WTC11 (cell line): Measurements from ENCODE around the gene SWT1.

Source experiments
- ATF2 ChIP-seq: sonication (generic); formaldehyde crosslinking; IDR thresholded peaks from 2 replicates; pipeline ENCODE4 v1.8.1; 2022; ENCODE audit warnings: low read depth, missing genetic modification reagents, borderline replicate concordance
- FOXJ3 ChIP-seq: sonication (generic); formaldehyde crosslinking; IDR thresholded peaks from 2 replicates; pipeline ENCODE4 v1.9.0; 2021; ENCODE audit warnings: missing genetic modification reagents, mild to moderate bottlenecking, borderline replicate concordance
- GABPB1 ChIP-seq: sonication (generic); formaldehyde crosslinking; IDR thresholded peaks from 2 replicates; pipeline ENCODE4 v1.8.1; 2023; ENCODE audit warnings: mild to moderate bottlenecking, missing genetic modification reagents
- MAX ChIP-seq: sonication (generic); formaldehyde crosslinking; IDR thresholded peaks from 2 replicates; pipeline ENCODE4 v1.8.0; 2022; ENCODE audit warnings: mild to moderate bottlenecking, missing genetic modification reagents
- NFE2L1 ChIP-seq: sonication (generic); formaldehyde crosslinking; IDR thresholded peaks from 2 replicates; pipeline ENCODE4 v1.8.1; 2023; ENCODE audit warnings: missing genetic modification reagents
- NR3C1 ChIP-seq: sonication (generic); formaldehyde crosslinking; conservative IDR thresholded peaks from 2 replicates; pipeline ENCODE4 v1.8.1; 2023; ENCODE audit warnings: low read depth, mild to moderate bottlenecking, missing genetic modification reagents
- SOX15 ChIP-seq: fragments of 250-450 bp; sonication (Bioruptor Pico); IDR thresholded peaks from 2 replicates; pipeline ENCODE4 v1.9.0; 2021; ENCODE audit warnings: mild to moderate bottlenecking
- TF ChIP-seq, protein P1 (sequence below): fragments of 200-600 bp; IDR thresholded peaks from 2 replicates; pipeline ENCODE4 v1.8.0; 2022; ENCODE audit warnings: antibody characterized with exemption

DNA sequence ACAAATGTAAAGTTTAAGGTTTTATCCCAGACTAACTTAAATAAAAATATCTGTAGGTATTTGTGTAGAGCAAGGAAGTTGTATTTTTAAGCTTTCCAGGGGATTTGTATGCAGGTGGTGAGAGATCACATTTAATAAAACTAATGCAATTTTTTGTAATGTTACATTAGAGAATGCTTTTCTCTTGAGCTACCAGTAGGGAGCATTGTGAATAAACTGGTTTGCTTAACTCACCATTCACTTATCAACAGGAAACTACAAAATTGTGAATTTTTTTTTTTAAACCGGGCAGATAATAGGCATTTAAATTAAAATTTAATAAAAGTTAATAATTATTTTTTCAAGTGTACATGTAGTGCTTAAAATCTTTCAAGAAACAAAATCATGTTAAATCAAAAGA is 81.5 kb downstream of the SWT1 start:
- TF ChIP-seq FOXJ3 (CRISPR knock-in tag): no peak
- TF ChIP-seq MAX (CRISPR knock-in tag): no peak
- TF ChIP-seq, protein P1, sequence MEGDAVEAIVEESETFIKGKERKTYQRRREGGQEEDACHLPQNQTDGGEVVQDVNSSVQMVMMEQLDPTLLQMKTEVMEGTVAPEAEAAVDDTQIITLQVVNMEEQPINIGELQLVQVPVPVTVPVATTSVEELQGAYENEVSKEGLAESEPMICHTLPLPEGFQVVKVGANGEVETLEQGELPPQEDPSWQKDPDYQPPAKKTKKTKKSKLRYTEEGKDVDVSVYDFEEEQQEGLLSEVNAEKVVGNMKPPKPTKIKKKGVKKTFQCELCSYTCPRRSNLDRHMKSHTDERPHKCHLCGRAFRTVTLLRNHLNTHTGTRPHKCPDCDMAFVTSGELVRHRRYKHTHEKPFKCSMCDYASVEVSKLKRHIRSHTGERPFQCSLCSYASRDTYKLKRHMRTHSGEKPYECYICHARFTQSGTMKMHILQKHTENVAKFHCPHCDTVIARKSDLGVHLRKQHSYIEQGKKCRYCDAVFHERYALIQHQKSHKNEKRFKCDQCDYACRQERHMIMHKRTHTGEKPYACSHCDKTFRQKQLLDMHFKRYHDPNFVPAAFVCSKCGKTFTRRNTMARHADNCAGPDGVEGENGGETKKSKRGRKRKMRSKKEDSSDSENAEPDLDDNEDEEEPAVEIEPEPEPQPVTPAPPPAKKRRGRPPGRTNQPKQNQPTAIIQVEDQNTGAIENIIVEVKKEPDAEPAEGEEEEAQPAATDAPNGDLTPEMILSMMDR: no peak
- no peak for TF ChIP-seq GABPB1 (CRISPR knock-in tag)
- TF ChIP-seq SOX15: no peak
- no peak for TF ChIP-seq NFE2L1 (CRISPR knock-in tag)
- TF ChIP-seq ATF2 (CRISPR knock-in tag): no peak
- TF ChIP-seq NR3C1 (CRISPR knock-in tag): no peak
